MM.1S (cell line): ENCODE data around the gene AKAP13.

Experiments used
- DNase-seq: peaks from one replicate; pipeline ENCODE4 v3.0.0-alpha.2; 2015
- H2AFZ ChIP-seq: fragments of 300-600 bp; sonication (generic); 2 replicates; pipeline ENCODE4 v1.6.0; 2016; ENCODE audit warnings: antibody characterized with exemption, low read length
- H3F3A ChIP-seq: fragments of 300-600 bp; sonication (generic); 2 replicates; pipeline ENCODE4 v1.6.1; 2016; ENCODE audit warnings: mild to moderate bottlenecking, antibody characterized with exemption, low read length, moderate library complexity, mixed read lengths; ENCODE audit not compliant: insufficient read depth
- H3K27ac ChIP-seq: fragments of 300-600 bp; sonication (generic); 2 replicates; pipeline ENCODE4 v1.5.1; 2016; ENCODE audit warnings: mild to moderate bottlenecking, low read length
- H3K27me3 ChIP-seq: fragments of 300-600 bp; sonication (generic); replicated peaks from 2 replicates; pipeline ENCODE4 v1.6.0; 2016; ENCODE audit warnings: low read length; ENCODE audit not compliant: insufficient read depth
- H3K36me3 ChIP-seq: fragments of 300-600 bp; sonication (generic); replicated peaks from 2 replicates; pipeline ENCODE4 v1.6.1; 2016; ENCODE audit warnings: mild to moderate bottlenecking, low read length, mixed read lengths; ENCODE audit not compliant: insufficient read depth
- H3K4me1 ChIP-seq: fragments of 300-600 bp; sonication (generic); 2 replicates; pipeline ENCODE4 v1.6.1; 2016; ENCODE audit warnings: low read length, mixed read lengths
- H3K4me2 ChIP-seq: fragments of 300-600 bp; sonication (generic); 2 replicates; pipeline ENCODE4 v1.6.0; 2016; ENCODE audit warnings: low read depth, low read length
- H3K4me3 ChIP-seq: fragments of 300-600 bp; sonication (generic); 2 replicates; pipeline ENCODE4 v1.5.1; 2016; ENCODE audit warnings: low read length, mixed read lengths
- H3K79me2 ChIP-seq: fragments of 300-600 bp; sonication (generic); 2 replicates; pipeline ENCODE4 v1.6.1; 2016; ENCODE audit warnings: mixed run types, low read length, mixed read lengths
- H3K9ac ChIP-seq: fragments of 300-600 bp; sonication (generic); 2 replicates; pipeline ENCODE4 v1.6.1; 2016; ENCODE audit warnings: low read length, mixed read lengths
- H3K9me2 ChIP-seq: fragments of 300-600 bp; sonication (generic); replicated peaks from 2 replicates; pipeline ENCODE4 v1.6.1; 2016; ENCODE audit warnings: mild to moderate bottlenecking, low read length, mixed read lengths; ENCODE audit not compliant: insufficient read depth
- H3K9me3 ChIP-seq: fragments of 300-600 bp; sonication (generic); replicated peaks from 2 replicates; pipeline ENCODE4 v1.6.1; 2016; ENCODE audit warnings: mild to moderate bottlenecking, low read length, mixed read lengths; ENCODE audit not compliant: insufficient read depth
- H4K20me1 ChIP-seq: fragments of 300-600 bp; sonication (generic); 2 replicates; pipeline ENCODE4 v1.6.1; 2016; ENCODE audit warnings: mild to moderate bottlenecking, low read length, moderate library complexity, mixed read lengths; ENCODE audit not compliant: insufficient read depth
- CTCF ChIP-seq: fragments of 300-600 bp; sonication (generic); IDR thresholded peaks from 2 replicates; pipeline ENCODE4 v1.5.1; 2016; ENCODE audit warnings: antibody characterized with exemption, low read length, mixed read lengths
- EZH2 ChIP-seq: fragments of 300-600 bp; sonication (generic); optimal IDR thresholded peaks from 2 replicates; pipeline ENCODE3; 2017; ENCODE audit warnings: low read depth, mild to moderate bottlenecking, antibody characterized with exemption, low read length, mixed read lengths
- EZH2phosphoT487 ChIP-seq: fragments of 300-600 bp; sonication (generic); IDR thresholded peaks from 2 replicates; pipeline ENCODE4 v1.6.1; 2018; ENCODE audit warnings: antibody characterized with exemption, low read length

Gene AKAP13

GRCh38 chr15:85689729-85690128 lies 309.3 kb downstream of the AKAP13 start:
- H2AFZ ChIP-seq = peak overlapping the region; percentile 56
- H3K9me3 ChIP-seq = no peaks in the 10 kb centered on the region
- H3K4me2 ChIP-seq = peak overlapping the region; percentile 95
- 0 out of 2 replicates have a peak, but pooled peaks cover 6% of the 10 kb centered on the region for H3K36me3 ChIP-seq
- peak overlapping the region; percentile 86 for H3K9ac ChIP-seq
- peaks cover 38% of the 10 kb centered on the region for H3K79me2 ChIP-seq
- peaks cover 46% of the 10 kb centered on the region for H3K4me1 ChIP-seq
- TF ChIP-seq EZH2phosphoT487 (no peak), EZH2 (no peak), CTCF (no peak)
- H3K27me3 ChIP-seq = no peaks in the 10 kb centered on the region
- peak overlapping the region; percentile 78 for H3K4me3 ChIP-seq
- no peaks in the 10 kb centered on the region for H3K9me2 ChIP-seq
- no peaks in the 10 kb centered on the region for H4K20me1 ChIP-seq
- H3K27ac ChIP-seq = peak overlapping the region; percentile 97
- DNase-seq = peak; percentile 78
- H3F3A ChIP-seq = peaks cover 52% of the 10 kb centered on the region

GRCh38 chr15:85690561-85691231 lies 310.3 kb downstream of the AKAP13 start:
- peak overlapping the region; percentile 86 for H3K9ac ChIP-seq
- no peak overlapping the region for H2AFZ ChIP-seq
- H3K4me3 ChIP-seq = peak overlapping the region; percentile 78

GRCh38 chr15:85691350-85692240 lies 311.2 kb downstream of the AKAP13 start:
- H2AFZ ChIP-seq = no peak overlapping the region
- peaks cover 45% of the 10 kb centered on the region for H3K79me2 ChIP-seq
- DNase-seq = peak; percentile 93
- no peaks in the 10 kb centered on the region for H4K20me1 ChIP-seq
- no peaks in the 10 kb centered on the region for H3K27me3 ChIP-seq
- peak overlapping the region; percentile 95 for H3K4me2 ChIP-seq
- H3K36me3 ChIP-seq = 0 out of 2 replicates have a peak, but pooled peaks cover 6% of the 10 kb centered on the region
- H3K27ac ChIP-seq = peak overlapping the region; percentile 97
- TF ChIP-seq CTCF = no peak
- TF ChIP-seq EZH2 = no peak
- TF ChIP-seq EZH2phosphoT487 = no peak
- peak overlapping the region; percentile 86 for H3K9ac ChIP-seq
- peaks cover 46% of the 10 kb centered on the region for H3K4me1 ChIP-seq
- H3K9me2 ChIP-seq = no peaks in the 10 kb centered on the region
- peak overlapping the region; percentile 78 for H3K4me3 ChIP-seq
- peaks cover 52% of the 10 kb centered on the region for H3F3A ChIP-seq
- H3K9me3 ChIP-seq = no peaks in the 10 kb centered on the region

More at GRCh38 chr15:85690561-85691231, 310.3 kb downstream of the AKAP13 start:
- 0 out of 2 replicates have a peak, but pooled peaks cover 6% of the 10 kb centered on the region for H3K36me3 ChIP-seq
- peaks cover 46% of the 10 kb centered on the region for H3K4me1 ChIP-seq
- H3K79me2 ChIP-seq = peaks cover 44% of the 10 kb centered on the region
- no peaks in the 10 kb centered on the region for H3K27me3 ChIP-seq
- H3K9me2 ChIP-seq = no peaks in the 10 kb centered on the region
- DNase-seq = peak; percentile 53
- no peaks in the 10 kb centered on the region for H4K20me1 ChIP-seq
- peak overlapping the region; percentile 95 for H3K4me2 ChIP-seq
- TF ChIP-seq EZH2phosphoT487 (no peak), EZH2 (no peak), CTCF (no peak)
- H3K9me3 ChIP-seq = no peaks in the 10 kb centered on the region
- H3K27ac ChIP-seq = peak overlapping the region; percentile 97
- H3F3A ChIP-seq = peaks cover 52% of the 10 kb centered on the region
